ENCODE results near the gene VARS2. TPM values are rescaled to one million over a fixed set of nuclear protein-coding genes. Genes with fewer than 3 reads are reported as not detected.

VARS2 gene
- 21.7 and 46.3 TPM in 2 replicates for total RNA-seq

DNA sequence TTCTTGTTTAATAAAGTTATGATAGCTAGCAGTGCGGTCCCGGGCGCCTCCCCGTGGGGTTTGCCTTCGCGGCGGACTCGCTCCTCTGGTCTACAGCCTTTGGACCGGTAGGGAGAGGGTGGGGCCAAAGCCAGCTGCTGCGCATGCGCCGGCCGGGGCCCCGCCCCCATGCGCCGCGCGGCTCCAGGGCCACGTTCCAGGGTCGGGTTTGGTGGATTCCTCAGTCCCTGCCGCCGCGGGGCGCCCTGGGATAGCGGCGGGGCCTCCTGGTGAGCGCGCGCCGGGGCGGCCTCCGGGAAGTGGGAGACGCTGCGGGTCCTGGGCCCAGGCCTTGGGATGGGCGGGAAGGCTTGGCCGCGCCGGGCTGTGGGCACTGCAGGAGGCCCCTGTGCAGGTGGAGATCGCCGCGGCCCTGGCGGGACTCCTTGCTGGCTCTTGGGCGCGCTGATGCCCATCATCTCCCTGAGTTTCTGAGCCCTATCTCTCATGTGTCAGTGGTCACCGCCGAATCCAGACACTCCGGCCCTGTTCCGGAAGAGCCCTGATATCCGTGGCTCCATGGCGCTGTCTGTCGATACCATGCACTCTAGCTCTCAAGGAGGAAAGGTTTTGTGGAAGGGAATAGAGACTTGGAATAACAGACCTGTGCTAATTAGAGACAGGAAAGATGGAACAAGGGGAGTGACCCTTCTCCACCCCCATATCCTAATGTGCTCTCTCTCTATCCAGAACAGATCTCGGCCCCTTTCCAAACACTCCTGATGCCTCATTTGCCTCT, at the start of gene VARS2:
Gene VARS2, plus strand, starts transcription at position 163 of the 778 bp plus-strand sequence. Its CDS starts 599 bp downstream, at position 762.

DNA sequence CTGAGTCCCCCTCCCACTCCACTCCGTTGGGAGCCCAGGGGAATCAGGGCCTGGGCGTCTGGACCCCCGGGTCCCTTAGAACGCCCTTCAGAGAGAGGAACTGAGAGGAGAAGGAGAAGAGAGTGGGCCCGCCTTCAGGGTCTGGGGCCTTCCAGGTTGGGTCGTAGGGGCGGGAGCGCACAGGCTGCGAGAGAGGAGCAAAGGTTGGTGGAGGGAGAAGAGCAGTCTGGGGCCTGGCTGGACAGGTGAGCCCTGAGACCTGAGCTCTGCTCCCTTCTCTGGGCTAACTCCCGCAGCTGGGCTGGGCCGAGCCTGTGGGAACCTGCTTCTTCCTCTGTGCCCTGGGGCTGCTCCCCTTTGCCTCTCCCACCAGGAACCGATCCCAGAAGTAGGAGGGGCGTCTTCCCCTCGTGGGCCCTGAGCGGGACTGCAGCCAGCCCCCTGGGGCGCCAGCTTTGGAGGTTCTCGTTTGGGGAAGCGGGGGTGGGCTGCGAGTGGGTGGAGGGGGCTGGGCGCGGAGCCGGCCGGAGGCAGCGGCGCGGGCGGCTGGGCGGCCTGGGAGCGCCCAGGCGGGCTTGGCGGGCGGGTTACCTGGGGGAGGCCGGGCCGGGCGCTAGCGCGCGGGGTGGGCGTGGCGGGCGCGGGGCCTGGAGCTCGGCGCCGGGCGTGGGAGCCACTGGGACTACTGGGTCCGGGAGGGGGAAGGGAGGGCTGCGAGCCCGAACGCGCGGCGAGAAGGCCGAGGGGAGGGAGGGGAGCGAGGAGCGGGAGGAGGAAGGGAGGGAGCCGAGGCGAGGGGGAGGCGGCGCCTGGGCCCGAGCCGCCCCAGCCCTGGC, 30.1 kb upstream of the VARS2 start, which contains the start of gene DDR1:
Gene DDR1, plus strand, starts transcription at position 835 of the 836 bp plus-strand sequence. CDS start 4,211 bp downstream, outside the sequence.

DNA sequence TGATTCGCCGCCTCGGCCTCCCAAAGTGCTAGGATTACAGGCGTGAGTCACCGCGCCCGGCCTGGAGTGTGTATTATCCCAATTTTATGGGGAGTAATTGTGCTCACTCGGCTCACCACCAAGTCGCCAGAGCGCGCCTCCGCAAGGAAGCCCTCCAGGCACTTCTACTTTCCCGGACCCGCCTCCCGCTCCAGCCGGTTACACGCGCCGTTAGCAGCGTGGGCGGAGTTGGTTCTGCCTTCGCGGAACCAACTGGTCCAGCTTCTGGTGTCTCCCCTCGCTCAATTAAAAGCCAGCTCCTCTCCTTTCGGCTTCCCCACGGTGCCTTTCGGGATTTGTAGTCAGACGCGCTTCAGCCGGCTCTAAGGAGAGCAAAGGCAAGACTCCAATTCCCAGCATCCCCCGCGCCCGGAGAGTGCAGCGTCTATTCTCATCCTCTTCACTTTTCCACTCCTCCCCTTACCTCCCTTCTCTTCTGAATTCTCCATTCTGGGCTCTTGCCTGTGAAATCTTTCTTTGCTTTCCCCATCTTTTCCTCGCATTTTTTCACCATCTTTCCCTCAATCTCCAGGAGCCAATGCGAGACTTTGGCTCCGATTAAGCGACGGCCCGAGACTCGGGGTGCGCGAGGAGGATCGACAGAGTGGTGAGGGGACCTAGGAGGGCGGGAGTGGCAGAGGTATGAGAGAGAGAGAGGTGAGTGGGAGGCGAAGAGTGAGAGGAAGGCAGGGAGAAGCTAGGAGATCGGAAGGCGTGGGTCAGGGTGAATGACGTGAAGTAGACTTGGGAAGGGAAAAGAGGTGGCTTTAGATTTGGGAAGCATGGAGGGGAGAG, 6.1 kb upstream of the VARS2 start, which contains the start of gene GTF2H4:
Gene GTF2H4, plus strand, starts transcription at position 450 of the 834 bp plus-strand sequence.

DNA sequence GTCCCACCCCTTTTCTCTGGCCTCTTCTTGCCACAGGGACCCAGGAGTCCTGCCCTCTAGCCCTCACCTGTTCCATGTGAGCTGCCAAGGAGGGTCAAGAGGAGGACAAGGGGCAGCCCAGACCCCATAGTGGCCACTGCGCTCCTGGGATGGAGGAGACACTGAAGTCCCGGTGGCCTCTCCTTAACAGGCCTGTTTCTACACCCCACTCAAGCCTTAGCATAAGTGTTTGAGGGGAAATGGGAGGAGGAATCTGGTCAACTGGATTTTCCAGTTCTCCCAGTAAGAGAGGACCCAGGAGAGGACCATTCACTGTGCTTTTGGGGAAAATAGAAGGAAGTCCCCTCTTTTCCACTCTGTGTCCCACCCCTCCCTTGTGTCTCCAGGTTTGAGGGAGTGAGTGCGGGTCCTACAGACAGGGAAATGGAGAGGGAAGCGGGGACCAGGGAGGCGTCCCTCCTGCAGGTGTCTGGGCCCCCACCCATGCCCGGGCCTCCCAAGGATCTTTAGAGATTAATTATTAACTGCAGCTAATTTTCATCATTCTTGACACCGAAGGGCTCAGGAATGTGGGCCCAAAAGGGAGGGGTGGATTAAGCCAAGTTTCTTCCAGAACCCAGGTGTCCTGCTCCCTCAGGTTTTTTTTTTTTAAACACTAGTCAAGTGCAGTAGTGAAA, 18.1 kb downstream of the VARS2 start, which contains the start of gene SFTA2:
Gene SFTA2, minus strand, starts transcription at position 202 of the 677 bp plus-strand sequence. Its CDS starts 74 bp downstream, at position 128.

DNA sequence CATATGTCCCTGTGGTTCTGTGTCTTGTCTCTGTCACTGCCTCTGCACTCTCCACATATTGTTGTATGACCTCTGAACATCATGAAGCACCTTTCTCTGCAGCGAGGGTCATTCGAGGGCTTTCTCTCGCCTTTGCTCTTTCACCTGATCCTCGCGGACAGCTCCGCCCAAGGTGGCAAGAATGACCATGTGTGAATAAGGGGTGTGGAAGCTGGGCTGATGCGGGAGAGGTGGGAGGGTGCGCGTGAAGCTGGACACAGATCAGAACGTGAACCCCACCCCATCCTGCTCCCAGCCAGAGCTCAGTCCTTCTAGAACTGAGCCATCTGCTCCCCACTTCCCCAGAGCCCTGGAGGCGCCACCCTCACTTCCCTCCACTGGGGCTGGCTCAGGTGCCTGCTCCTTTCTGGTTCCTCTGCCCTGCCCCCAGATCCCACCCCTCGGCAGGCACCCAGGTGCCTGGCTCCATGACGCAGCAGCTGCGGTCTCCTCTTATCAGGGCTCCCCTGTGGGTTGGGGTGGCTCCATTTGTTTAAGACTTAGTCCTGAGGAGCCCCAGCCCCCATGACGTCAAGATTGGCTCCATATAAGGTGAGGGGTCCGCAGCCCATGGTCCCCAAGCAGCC, 26.4 kb downstream of the VARS2 start, which contains the start of gene MUCL3:
Gene MUCL3, plus strand, starts transcription at position 613 of the 626 bp plus-strand sequence. CDS start 27 bp downstream, outside the sequence.

Other genes with a start within 250 kb of the VARS2 start
- gene DHX16, start 241.2 kb upstream of the VARS2 start, total RNA-seq: 35.0 and 39.8 TPM in 2 replicates
- gene PPP1R18, start 227.6 kb upstream of the VARS2 start, total RNA-seq: 22.2 and 44.1 TPM in 2 replicates
- 0.85 and 1.7 TPM in 2 replicates for gene NRM, start 223.3 kb upstream of the VARS2 start, total RNA-seq
- 1.7 and 2.4 TPM in 2 replicates for gene MDC1, start 197.0 kb upstream of the VARS2 start, total RNA-seq
- 153 and 214 TPM in 2 replicates for gene TUBB, start 193.9 kb upstream of the VARS2 start, total RNA-seq
- gene FLOT1, start 171.6 kb upstream of the VARS2 start, total RNA-seq: 19.0 and 33.7 TPM in 2 replicates
- 211 and 248 TPM in 2 replicates for gene IER3, start 169.7 kb upstream of the VARS2 start, total RNA-seq
- gene DDR1, start 29.7 kb upstream of the VARS2 start, total RNA-seq: 195 and 363 TPM in 2 replicates
- gene GTF2H4, start 6.0 kb upstream of the VARS2 start, total RNA-seq: 12.3 and 13.4 TPM in 2 replicates
- 2.7 TPM in 1 of 2 replicates, not detected in the other for gene SFTA2, start 17.9 kb downstream of the VARS2 start, total RNA-seq
- gene MUCL3, start 26.7 kb downstream of the VARS2 start, total RNA-seq: under 0.01 TPM in 1 of 2 replicates, not detected in the other
- gene MUC21, start 69.5 kb downstream of the VARS2 start, total RNA-seq: under 0.01 and 0.21 TPM in 2 replicates
- not detected in 2 replicates for gene MUC22, start 96.2 kb downstream of the VARS2 start, total RNA-seq
- gene C6orf15, start 198.3 kb downstream of the VARS2 start, total RNA-seq: 1.2 TPM in 1 of 2 replicates, not detected in the other
- 0.43 and 1.7 TPM in 2 replicates for gene PSORS1C1, start 200.6 kb downstream of the VARS2 start, total RNA-seq
- gene CDSN, start 206.2 kb downstream of the VARS2 start, total RNA-seq: 0.24 TPM in 1 of 2 replicates, not detected in the other
- gene PSORS1C2, start 224.8 kb downstream of the VARS2 start, total RNA-seq: not detected in 2 replicates
- gene CCHCR1, start 243.6 kb downstream of the VARS2 start, total RNA-seq: 11.5 and 18.3 TPM in 2 replicates
- 3.0 and 6.0 TPM in 2 replicates for gene TCF19, start 244.4 kb downstream of the VARS2 start, total RNA-seq

All from tracheal epithelial cell (primary cell).